HL-60 (cell line): ENCODE data around the gene SHANK2.

Experiments used
- DNase-seq, 2 experiments: peaks; one replicate each; pipeline ENCODE4 v3.0.0-alpha.2; 2010 to 2020; ENCODE audit warnings: low read depth in 1 of 2, low spot score in 1 of 2
- H3K27ac ChIP-seq: fragments of 250-450 bp; sonication (Bioruptor Pico); replicated peaks from 2 replicates; pipeline ENCODE4 v1.5.1; 2020; ENCODE audit warnings: mild to moderate bottlenecking, moderate library complexity
- H3K27me3 ChIP-seq: fragments of 250-450 bp; sonication (Bioruptor Pico); 2 replicates; pipeline ENCODE4 v1.5.1; 2021; ENCODE audit warnings: mild to moderate bottlenecking, moderate library complexity; ENCODE audit not compliant: insufficient read depth, poor library complexity, severe bottlenecking
- H3K4me3 ChIP-seq: replicated peaks from 2 replicates; pipeline ENCODE4 v1.5.1; 2011; ENCODE audit warnings: mild to moderate bottlenecking, control low read depth, low read length; ENCODE audit not compliant: insufficient read depth
- GABPA ChIP-seq: IDR thresholded peaks from 2 replicates; pipeline ENCODE4 v1.6.1; 2012; ENCODE audit warnings: low read depth
- POLR2AphosphoS5 ChIP-seq: IDR thresholded peaks from 2 replicates; pipeline ENCODE4 v1.6.1; 2012; ENCODE audit warnings: low read depth
- SPI1 ChIP-seq: IDR thresholded peaks from 2 replicates; pipeline ENCODE4 v1.6.1; 2012; ENCODE audit warnings: low read depth, mild to moderate bottlenecking, borderline replicate concordance
- TF ChIP-seq, protein P1 (sequence below): IDR thresholded peaks from 2 replicates; pipeline ENCODE4 v1.6.1; 2012; ENCODE audit warnings: low read depth; ENCODE audit not compliant: insufficient replicate concordance
- TF ChIP-seq, protein P2 (sequence below): IDR thresholded peaks from one replicate; pipeline ENCODE4 v1.5.1; 2011; ENCODE audit warnings: low read length, control low read depth, inconsistent platforms; ENCODE audit not compliant: insufficient read depth

Gene SHANK2

DNA sequence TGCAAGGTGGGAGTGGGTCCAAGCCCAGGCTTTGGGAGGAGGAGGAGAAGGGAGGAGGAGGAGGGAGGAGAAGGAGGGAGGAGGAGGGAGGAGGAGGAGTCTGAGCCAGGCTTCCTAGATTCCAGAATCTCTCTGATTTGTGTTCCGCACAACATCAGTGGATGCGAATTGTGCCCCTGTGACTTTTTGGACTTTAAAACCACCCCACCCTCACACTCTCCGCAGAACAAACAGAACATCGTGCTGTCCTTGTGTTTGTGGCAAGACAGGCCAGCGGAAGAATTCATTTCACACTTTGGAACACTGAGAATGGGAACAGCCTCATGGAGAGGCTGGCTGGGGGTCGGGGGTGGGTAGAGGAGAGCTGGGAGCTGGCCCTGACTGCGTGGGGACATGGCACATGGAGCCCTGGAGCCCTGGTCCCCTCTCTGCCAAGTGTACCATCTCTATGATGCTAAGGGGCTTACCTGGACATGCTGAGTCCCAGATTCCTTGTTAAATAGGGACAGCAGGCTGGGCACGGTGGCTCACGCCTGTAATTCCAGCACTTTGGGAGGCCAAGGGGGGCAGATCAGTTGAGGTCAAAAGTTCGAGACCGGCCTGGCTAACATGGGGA is 16.4 kb upstream of the SHANK2 start:
- DNase-seq = no peak
- H3K4me3 ChIP-seq = no peak overlapping the region
- no peak overlapping the region for H3K27ac ChIP-seq
- TF ChIP-seq GABPA = no peak
- no peak for TF ChIP-seq POLR2AphosphoS5
- TF ChIP-seq, protein P1, sequence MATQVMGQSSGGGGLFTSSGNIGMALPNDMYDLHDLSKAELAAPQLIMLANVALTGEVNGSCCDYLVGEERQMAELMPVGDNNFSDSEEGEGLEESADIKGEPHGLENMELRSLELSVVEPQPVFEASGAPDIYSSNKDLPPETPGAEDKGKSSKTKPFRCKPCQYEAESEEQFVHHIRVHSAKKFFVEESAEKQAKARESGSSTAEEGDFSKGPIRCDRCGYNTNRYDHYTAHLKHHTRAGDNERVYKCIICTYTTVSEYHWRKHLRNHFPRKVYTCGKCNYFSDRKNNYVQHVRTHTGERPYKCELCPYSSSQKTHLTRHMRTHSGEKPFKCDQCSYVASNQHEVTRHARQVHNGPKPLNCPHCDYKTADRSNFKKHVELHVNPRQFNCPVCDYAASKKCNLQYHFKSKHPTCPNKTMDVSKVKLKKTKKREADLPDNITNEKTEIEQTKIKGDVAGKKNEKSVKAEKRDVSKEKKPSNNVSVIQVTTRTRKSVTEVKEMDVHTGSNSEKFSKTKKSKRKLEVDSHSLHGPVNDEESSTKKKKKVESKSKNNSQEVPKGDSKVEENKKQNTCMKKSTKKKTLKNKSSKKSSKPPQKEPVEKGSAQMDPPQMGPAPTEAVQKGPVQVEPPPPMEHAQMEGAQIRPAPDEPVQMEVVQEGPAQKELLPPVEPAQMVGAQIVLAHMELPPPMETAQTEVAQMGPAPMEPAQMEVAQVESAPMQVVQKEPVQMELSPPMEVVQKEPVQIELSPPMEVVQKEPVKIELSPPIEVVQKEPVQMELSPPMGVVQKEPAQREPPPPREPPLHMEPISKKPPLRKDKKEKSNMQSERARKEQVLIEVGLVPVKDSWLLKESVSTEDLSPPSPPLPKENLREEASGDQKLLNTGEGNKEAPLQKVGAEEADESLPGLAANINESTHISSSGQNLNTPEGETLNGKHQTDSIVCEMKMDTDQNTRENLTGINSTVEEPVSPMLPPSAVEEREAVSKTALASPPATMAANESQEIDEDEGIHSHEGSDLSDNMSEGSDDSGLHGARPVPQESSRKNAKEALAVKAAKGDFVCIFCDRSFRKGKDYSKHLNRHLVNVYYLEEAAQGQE = no peak
- TF ChIP-seq, protein P2, sequence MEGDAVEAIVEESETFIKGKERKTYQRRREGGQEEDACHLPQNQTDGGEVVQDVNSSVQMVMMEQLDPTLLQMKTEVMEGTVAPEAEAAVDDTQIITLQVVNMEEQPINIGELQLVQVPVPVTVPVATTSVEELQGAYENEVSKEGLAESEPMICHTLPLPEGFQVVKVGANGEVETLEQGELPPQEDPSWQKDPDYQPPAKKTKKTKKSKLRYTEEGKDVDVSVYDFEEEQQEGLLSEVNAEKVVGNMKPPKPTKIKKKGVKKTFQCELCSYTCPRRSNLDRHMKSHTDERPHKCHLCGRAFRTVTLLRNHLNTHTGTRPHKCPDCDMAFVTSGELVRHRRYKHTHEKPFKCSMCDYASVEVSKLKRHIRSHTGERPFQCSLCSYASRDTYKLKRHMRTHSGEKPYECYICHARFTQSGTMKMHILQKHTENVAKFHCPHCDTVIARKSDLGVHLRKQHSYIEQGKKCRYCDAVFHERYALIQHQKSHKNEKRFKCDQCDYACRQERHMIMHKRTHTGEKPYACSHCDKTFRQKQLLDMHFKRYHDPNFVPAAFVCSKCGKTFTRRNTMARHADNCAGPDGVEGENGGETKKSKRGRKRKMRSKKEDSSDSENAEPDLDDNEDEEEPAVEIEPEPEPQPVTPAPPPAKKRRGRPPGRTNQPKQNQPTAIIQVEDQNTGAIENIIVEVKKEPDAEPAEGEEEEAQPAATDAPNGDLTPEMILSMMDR = no peak
- no peak for TF ChIP-seq SPI1
- no peaks in the 10 kb centered on the region for H3K27me3 ChIP-seq

DNA sequence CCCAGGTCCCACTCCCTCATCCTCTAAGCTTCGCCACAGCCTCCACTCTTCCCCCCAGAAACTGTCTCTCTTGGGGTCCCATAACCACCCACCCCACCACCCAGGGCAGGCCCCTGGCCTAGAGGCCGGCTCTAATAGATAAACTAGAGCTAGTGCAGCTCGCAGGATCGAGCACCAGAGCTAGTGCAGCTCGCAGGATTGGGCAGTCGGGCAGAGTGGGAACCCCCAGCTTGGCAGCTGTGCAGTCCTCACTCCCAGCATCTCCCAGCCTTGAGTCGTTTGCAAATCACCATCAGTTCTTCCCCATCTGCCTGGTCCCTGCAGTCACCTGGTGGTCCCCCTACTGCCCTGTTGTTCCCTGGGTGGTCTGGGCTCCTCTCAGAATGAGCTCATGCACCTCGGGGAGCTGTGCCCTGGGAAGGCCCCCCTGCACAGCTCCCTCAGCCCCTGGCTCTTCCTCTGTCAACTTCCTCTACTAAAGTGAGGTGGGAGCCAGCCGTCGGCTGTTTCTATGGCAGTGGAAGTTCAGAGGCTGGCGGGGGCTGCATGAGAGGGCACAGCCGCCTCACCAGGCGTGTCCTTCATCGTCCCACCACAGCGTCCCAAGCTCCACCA is 15.5 kb upstream of the SHANK2 start:
- Histone ChIP-seq H3K27me3 (no peaks in the 10 kb centered on the region), H3K4me3 (no peak overlapping the region), H3K27ac (no peak overlapping the region)
- TF ChIP-seq SPI1 (no peak), GABPA (no peak), POLR2AphosphoS5 (no peak)
- TF ChIP-seq, protein P2 = no peak
- TF ChIP-seq, protein P1 = no peak
- DNase-seq = no peak

DNA sequence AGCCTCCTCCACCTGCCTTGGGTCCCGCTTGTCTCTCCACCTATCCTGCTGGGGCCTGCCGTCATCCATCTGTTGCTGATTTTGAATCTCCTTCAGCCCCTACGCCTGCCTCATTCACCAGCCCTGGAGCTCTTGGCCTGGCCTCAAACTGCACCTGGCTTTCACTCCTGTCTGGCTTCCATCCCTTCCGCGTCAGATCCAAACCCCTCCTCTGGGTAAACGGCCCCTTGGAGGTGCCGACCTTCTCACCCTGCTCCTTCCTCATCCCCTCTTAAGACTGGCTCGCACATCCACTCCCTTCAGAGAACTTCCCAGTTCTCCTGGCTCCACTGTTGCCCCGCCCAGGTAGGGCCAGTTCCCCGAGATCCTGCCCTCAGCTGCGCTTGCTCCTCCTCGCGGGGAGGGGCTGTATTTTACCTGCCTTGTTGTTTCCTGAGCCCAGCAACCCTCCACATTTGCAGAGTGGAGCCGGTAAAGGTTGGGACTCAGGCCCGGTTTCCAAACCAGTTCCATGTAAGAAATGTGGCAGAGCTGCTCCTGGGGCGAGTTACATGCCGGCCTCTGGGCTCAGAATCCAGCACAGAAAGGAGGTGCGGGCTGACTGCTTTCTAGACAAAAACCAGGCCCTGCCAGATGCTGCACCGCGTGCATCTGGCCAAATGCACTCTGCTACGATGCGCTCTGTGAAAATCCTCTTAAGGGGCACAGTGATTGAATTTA is 13.9 kb upstream of the SHANK2 start:
- no peak for DNase-seq
- Histone ChIP-seq H3K4me3 (no peak overlapping the region), H3K27me3 (no peaks in the 10 kb centered on the region)

More for the DNA sequence above, 13.9 kb upstream of the SHANK2 start:
- H3K27ac ChIP-seq = no peak overlapping the region
- TF ChIP-seq, protein P2 = no peak
- TF ChIP-seq POLR2AphosphoS5 (no peak), SPI1 (no peak), GABPA (no peak)
- TF ChIP-seq, protein P1 = no peak
